ENCODE results near the gene PBX3.

DNA sequence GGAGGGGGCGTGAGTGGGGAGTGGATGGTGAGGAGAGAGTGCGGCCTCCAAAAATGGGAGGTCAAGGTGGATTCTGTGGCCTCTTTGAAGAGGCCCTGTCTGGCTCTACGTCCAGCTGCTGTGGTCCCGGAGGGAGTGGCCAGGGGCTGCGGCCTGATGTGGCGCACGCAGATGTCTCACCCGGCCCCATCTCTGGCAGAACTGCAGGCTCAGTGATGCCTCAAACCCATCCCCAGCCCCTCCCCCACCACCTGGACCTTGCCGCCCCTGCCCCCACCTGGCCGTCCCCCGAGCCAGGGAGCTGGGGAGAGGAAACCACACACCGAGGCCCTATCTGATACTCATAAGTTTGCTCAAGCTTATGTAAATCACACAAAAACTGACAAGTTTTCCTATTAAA, 267.6 kb downstream of the PBX3 start:
- no peak for TF ChIP-seq POLR2A (IDR thresholded peaks at IDR 0.05)
- TF ChIP-seq, protein P1, sequence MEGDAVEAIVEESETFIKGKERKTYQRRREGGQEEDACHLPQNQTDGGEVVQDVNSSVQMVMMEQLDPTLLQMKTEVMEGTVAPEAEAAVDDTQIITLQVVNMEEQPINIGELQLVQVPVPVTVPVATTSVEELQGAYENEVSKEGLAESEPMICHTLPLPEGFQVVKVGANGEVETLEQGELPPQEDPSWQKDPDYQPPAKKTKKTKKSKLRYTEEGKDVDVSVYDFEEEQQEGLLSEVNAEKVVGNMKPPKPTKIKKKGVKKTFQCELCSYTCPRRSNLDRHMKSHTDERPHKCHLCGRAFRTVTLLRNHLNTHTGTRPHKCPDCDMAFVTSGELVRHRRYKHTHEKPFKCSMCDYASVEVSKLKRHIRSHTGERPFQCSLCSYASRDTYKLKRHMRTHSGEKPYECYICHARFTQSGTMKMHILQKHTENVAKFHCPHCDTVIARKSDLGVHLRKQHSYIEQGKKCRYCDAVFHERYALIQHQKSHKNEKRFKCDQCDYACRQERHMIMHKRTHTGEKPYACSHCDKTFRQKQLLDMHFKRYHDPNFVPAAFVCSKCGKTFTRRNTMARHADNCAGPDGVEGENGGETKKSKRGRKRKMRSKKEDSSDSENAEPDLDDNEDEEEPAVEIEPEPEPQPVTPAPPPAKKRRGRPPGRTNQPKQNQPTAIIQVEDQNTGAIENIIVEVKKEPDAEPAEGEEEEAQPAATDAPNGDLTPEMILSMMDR (IDR thresholded peaks at IDR 0.05) = no peak
